Measurements from ENCODE around the gene PLPPR2. TPM values are rescaled to one million over a fixed set of nuclear protein-coding genes. Genes with fewer than 3 reads are reported as not detected.

Gene PLPPR2
- total RNA-seq, 3 donors from 2014 or later = 2.4 to 4.1 (median 3.8) TPM

Other genes with a start within 250 kb of the PLPPR2 start
- gene SPC24, start 199.7 kb upstream of the PLPPR2 start, total RNA-seq = 10 to 100 TPM in 1 of 3 donors, 1 to 10 TPM in 2; 7.0 to 12.8 (median 7.6) TPM
- under 1 TPM; 0.58 to 0.96 (median 0.92) TPM for gene KANK2, start 157.9 kb upstream of the PLPPR2 start, total RNA-seq
- gene ANGPTL8, start 115.8 kb upstream of the PLPPR2 start, total RNA-seq = not detected
- 1 to 10 TPM; 1.7 to 2.9 (median 2.1) TPM for gene DOCK6, start 92.9 kb upstream of the PLPPR2 start, total RNA-seq
- gene TSPAN16, start 59.3 kb upstream of the PLPPR2 start, total RNA-seq = not detected
- 1 to 10 TPM; 4.0 to 4.5 (median 4.3) TPM for gene RAB3D, start 15.8 kb upstream of the PLPPR2 start, total RNA-seq
- 10 to 100 TPM; 33.5 to 38.9 (median 33.7) TPM for gene TMEM205, start 9.2 kb upstream of the PLPPR2 start, total RNA-seq
- gene CCDC159, start 8.9 kb upstream of the PLPPR2 start, total RNA-seq = 10 to 100 TPM; 10.7 to 14.6 (median 11.0) TPM
- gene SWSAP1, start 19.2 kb downstream of the PLPPR2 start, total RNA-seq = 1 to 10 TPM; 2.0 to 3.1 (median 2.1) TPM
- 1 to 10 TPM; 1.8 to 2.0 (median 1.8) TPM for gene EPOR, start 28.9 kb downstream of the PLPPR2 start, total RNA-seq
- gene RGL3, start 63.9 kb downstream of the PLPPR2 start, total RNA-seq = under 1 TPM in 2 of 3 donors, not detected in 1; 0.29 to 0.51 TPM
- under 1 TPM in 1 of 3 donors, not detected in 2; 0.11 TPM for gene ODAD3, start 79.7 kb downstream of the PLPPR2 start, total RNA-seq
- 100 to 1,000 TPM; 273 to 327 (median 319) TPM for gene PRKCSH, start 80.2 kb downstream of the PLPPR2 start, total RNA-seq
- under 1 TPM in 1 of 3 donors, not detected in 2; 0.19 TPM for gene ELAVL3, start 125.6 kb downstream of the PLPPR2 start, total RNA-seq
- 10 to 100 TPM; 12.3 to 16.9 (median 13.9) TPM for gene ZNF653, start 150.4 kb downstream of the PLPPR2 start, total RNA-seq
- 10 to 100 TPM; 72.3 to 88.1 (median 81.9) TPM for gene ECSIT, start 173.7 kb downstream of the PLPPR2 start, total RNA-seq
- under 1 TPM in 1 of 3 donors, not detected in 2; 0.25 TPM for gene CNN1, start 183.4 kb downstream of the PLPPR2 start, total RNA-seq
- 10 to 100 TPM; 82.5 to 91.6 (median 86.4) TPM for gene ELOF1, start 203.8 kb downstream of the PLPPR2 start, total RNA-seq
- 1 to 10 TPM; 2.4 to 2.9 (median 2.8) TPM for gene ACP5, start 222.2 kb downstream of the PLPPR2 start, total RNA-seq
- gene ZNF627, start 242.1 kb downstream of the PLPPR2 start, total RNA-seq = 1 to 10 TPM; 2.6 to 3.5 (median 3.4) TPM

Measured in activated T-cell treated with anti-CD3 and anti-CD28 coated beads, Interleukin-2, amount 50 U/mL, for 4 hours (primary cell).